Panc1 (cell line): ENCODE data around the gene PRKAR2B. TPM values are rescaled to one million over a fixed set of nuclear protein-coding genes. Genes with fewer than 3 reads are reported as not detected.

Experiments
- ATAC-seq: fragments of 200-7000 bp; cut with Tn5 transposase; 2 replicates; pipeline ENCODE4 v1.9.1; 2020; ENCODE audit warnings: mild to moderate bottlenecking, moderate library complexity
- BruUV-seq: library from RNA; stranded (reverse); fragments of 400-500 nt; replicated peaks from 2 replicates; lab custom pipeline; 2021; lab: Mats Ljungman, UMichigan
- CTCF ChIA-PET: fragments of 300-600 bp; sonication (Branson Sonifier 250); formaldehyde crosslinking; loops from one replicate; lab custom pipeline; 2022; ENCODE audit warnings: antibody characterized with exemption; lab: Charles Lee
- POLR2A ChIA-PET: fragments of 300-600 bp; sonication (Branson Sonifier 250); formaldehyde crosslinking; loops from one replicate; lab custom pipeline; 2022; ENCODE audit warnings: antibody characterized with exemption; lab: Charles Lee
- DNase-seq: peaks from one replicate; pipeline ENCODE4 v3.0.0-alpha.2; 2010; ENCODE audit warnings: low read depth, low spot score
- H3K27ac ChIP-seq: 2 replicates; pipeline ENCODE4 v1.5.1; 2011; ENCODE audit warnings: mild to moderate bottlenecking, low read length, inconsistent platforms
- H3K27me3 ChIP-seq: fragments of 200-500 bp; sonication (Bioruptor generic); 2 replicates; pipeline ENCODE4 v1.6.0; 2014; ENCODE audit warnings: low read length, inconsistent platforms; ENCODE audit not compliant: control insufficient read depth, insufficient read depth
- H3K36me3 ChIP-seq: fragments of 200-500 bp; sonication (Bioruptor generic); 2 replicates; pipeline ENCODE4 v1.5.1; 2014; ENCODE audit warnings: inconsistent platforms, mild to moderate bottlenecking, low read length, moderate library complexity; ENCODE audit not compliant: control insufficient read depth, insufficient read depth
- H3K4me1 ChIP-seq: 2 replicates; pipeline ENCODE4 v1.5.1; 2011; ENCODE audit warnings: inconsistent platforms, mild to moderate bottlenecking, low read length, moderate library complexity; ENCODE audit not compliant: control insufficient read depth, insufficient read depth
- H3K4me3 ChIP-seq, 2 experiments: 2 replicates each; pipeline ENCODE4 v1.5.1; 2011 to 2012; ENCODE audit warnings: low read depth in 2 of 2, low read length in 2 of 2, mild to moderate bottlenecking in 2 of 2, inconsistent platforms in 1 of 2, moderate library complexity in 1 of 2
- H3K9me3 ChIP-seq: fragments of 200-500 bp; sonication (Bioruptor generic); 2 replicates; pipeline ENCODE4 v1.5.1; 2014; ENCODE audit warnings: low read depth, mild to moderate bottlenecking, inconsistent platforms, low read length, moderate library complexity; ENCODE audit not compliant: control insufficient read depth, insufficient read depth
- in situ Hi-C: cut with HindIII; loops from 2 replicates; pipeline ENCODE4 v1.10.0; 2016; ENCODE audit warnings: low sequenced_read_pairs, low pct_unique_long_range_greater_than_20kb
- intact Hi-C: fragments of 100-400 bp; cut with micrococcal nuclease; formaldehyde crosslinking; loops from one replicate; pipeline ENCODE4 v1.10.0; 2022; ENCODE audit not compliant: unreplicated experiment
- total RNA-seq: library from RNA; stranded (reverse); gene quantifications from one replicate; pipeline ENCODE4 v1.2.1, GENCODE V29; 2021; ENCODE audit not compliant: unreplicated experiment
- TF ChIP-seq, protein P1 (sequence below), 2 experiments: IDR thresholded peaks; 2 replicates each; pipeline ENCODE4 v1.6.1; 2011 to 2012; ENCODE audit warnings: low read depth in 2 of 2, control low read depth in 1 of 2, low read length in 1 of 2, mild to moderate bottlenecking in 1 of 2, moderate library complexity in 1 of 2; ENCODE audit not compliant: insufficient read depth in 1 of 2
- TF ChIP-seq, protein P2 (sequence below): fragments of 450-650 bp; IDR thresholded peaks from 2 replicates; pipeline ENCODE4 v1.5.1; 2017; ENCODE audit warnings: mild to moderate bottlenecking

PRKAR2B gene
- total RNA-seq, 1 experiment from 2014 or later, result 0.51 TPM

DNA sequence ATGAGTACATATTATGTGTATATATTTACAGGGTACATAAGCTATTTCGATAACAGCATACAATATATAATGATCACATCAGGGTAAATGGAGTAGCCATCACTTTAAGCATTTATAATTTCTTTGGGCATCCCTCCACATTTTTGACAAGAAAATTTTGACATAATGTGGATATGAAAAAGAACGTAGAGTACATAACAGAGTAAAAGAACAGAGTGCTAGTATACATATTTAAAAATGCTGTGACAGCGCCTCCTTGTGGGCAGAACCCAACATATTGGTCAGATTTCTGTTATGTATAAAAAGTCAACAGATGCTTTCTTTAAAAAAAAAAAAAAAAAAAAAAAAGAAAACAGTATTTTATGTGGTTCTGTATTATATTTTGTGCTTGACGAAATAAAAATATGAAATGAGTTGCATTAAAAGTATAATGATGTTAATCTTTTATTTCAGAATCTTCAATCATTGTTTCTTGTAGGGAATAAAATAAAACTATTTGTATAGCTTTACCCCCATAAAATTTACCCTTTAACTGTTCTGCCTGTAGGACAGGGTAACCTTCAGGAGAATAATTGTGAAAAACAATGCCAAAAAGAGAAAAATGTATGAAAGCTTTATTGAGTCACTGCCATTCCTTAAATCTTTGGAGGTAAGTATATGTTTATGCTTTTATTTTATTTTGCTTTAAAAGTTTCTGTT, 106.0 kb downstream of the PRKAR2B start:
- ATAC-seq, result no peak
- in situ Hi-C loops, result no loop called here

DNA sequence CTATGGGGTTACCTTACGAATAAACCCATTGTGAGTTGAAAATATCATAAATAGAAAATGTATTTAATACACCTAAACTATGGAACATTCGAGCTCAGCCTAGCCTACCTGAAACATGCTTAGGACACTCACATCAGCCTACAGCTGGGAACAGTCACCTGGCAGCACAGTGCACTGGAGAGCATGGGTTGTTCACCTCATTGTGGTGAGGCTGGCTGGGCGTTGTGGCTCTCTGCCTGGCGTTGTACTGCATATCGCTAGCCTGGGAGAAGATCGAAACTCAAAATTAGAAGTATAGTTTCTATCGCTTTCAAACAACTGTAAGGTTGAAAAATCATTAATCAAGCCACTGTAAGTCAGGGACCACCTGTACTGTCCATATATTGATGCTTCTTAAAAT, 107.0 kb downstream of the PRKAR2B start:
- H3K9me3 ChIP-seq, result no peaks in the 10 kb centered on the region
- H3K27ac ChIP-seq, result no peak overlapping the region
- H3K36me3 ChIP-seq, result no peaks in the 10 kb centered on the region
- H3K4me1 ChIP-seq, result no peaks in the 10 kb centered on the region
- no TSS peak for BruUV-seq
- ChIA-PET CTCF (no interaction called here), POLR2A (no interaction called here)
- no peak for DNase-seq
- in situ Hi-C loops (no loop called here), intact Hi-C loops (loop anchor here (2.0 kb wide), 1 partner anchor 205 kb away; no protein-coding TSS in a partner anchor)
- H3K4me3 ChIP-seq, result no peak overlapping the region
- H3K27me3 ChIP-seq, result no peaks in the 10 kb centered on the region; the same call in 1 of the 2 replicates
- TF ChIP-seq, protein P1, sequence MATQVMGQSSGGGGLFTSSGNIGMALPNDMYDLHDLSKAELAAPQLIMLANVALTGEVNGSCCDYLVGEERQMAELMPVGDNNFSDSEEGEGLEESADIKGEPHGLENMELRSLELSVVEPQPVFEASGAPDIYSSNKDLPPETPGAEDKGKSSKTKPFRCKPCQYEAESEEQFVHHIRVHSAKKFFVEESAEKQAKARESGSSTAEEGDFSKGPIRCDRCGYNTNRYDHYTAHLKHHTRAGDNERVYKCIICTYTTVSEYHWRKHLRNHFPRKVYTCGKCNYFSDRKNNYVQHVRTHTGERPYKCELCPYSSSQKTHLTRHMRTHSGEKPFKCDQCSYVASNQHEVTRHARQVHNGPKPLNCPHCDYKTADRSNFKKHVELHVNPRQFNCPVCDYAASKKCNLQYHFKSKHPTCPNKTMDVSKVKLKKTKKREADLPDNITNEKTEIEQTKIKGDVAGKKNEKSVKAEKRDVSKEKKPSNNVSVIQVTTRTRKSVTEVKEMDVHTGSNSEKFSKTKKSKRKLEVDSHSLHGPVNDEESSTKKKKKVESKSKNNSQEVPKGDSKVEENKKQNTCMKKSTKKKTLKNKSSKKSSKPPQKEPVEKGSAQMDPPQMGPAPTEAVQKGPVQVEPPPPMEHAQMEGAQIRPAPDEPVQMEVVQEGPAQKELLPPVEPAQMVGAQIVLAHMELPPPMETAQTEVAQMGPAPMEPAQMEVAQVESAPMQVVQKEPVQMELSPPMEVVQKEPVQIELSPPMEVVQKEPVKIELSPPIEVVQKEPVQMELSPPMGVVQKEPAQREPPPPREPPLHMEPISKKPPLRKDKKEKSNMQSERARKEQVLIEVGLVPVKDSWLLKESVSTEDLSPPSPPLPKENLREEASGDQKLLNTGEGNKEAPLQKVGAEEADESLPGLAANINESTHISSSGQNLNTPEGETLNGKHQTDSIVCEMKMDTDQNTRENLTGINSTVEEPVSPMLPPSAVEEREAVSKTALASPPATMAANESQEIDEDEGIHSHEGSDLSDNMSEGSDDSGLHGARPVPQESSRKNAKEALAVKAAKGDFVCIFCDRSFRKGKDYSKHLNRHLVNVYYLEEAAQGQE (IDR thresholded peaks at IDR 0.05; ENCODE audit: insufficient read depth in 1 of 2, low read depth in 2 of 2, low read length in 1 of 2), result no peak
- ATAC-seq, result no peak

More for the DNA sequence above, 106.0 kb downstream of the PRKAR2B start:
- no peak for DNase-seq
- ChIA-PET CTCF (interaction anchor here (0.7 kb wide), 3 partner anchors 100 to 219 kb away, joined by 3 to 6 read pairs (median 6); no protein-coding TSS in a partner anchor), POLR2A (no interaction called here)
- Histone ChIP-seq H3K4me3 (no peak overlapping the region), H3K9me3 (no peaks in the 10 kb centered on the region), H3K4me1 (no peaks in the 10 kb centered on the region), H3K27ac (no peak overlapping the region), H3K27me3 (no peaks in the 10 kb centered on the region; the same call in 1 of the 2 replicates), H3K36me3 (no peaks in the 10 kb centered on the region)
- TF ChIP-seq, protein P1 (IDR thresholded peaks at IDR 0.05; ENCODE audit: insufficient read depth in 1 of 2, low read depth in 2 of 2, low read length in 1 of 2), result no peak
- TF ChIP-seq, protein P2, sequence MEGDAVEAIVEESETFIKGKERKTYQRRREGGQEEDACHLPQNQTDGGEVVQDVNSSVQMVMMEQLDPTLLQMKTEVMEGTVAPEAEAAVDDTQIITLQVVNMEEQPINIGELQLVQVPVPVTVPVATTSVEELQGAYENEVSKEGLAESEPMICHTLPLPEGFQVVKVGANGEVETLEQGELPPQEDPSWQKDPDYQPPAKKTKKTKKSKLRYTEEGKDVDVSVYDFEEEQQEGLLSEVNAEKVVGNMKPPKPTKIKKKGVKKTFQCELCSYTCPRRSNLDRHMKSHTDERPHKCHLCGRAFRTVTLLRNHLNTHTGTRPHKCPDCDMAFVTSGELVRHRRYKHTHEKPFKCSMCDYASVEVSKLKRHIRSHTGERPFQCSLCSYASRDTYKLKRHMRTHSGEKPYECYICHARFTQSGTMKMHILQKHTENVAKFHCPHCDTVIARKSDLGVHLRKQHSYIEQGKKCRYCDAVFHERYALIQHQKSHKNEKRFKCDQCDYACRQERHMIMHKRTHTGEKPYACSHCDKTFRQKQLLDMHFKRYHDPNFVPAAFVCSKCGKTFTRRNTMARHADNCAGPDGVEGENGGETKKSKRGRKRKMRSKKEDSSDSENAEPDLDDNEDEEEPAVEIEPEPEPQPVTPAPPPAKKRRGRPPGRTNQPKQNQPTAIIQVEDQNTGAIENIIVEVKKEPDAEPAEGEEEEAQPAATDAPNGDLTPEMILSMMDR, result peak; percentile 70; the same call in 1 of the 2 replicates
- intact Hi-C loops, result loop anchor here (1.0 to 2.0 kb wide), 2 partner anchors 204 to 357 kb away; no protein-coding TSS in a partner anchor
- BruUV-seq, result no TSS peak
